HG03457 (cell line): ENCODE results near the gene TIMM10B.
"Not testable (repeated sequence)": the region's sequence is repeated elsewhere in the genome, so short reads cannot be mapped to it uniquely, and the experiment has no call there.

Experiments used
- ATAC-seq: cut with Tn5 transposase; IDR thresholded peaks from one replicate; pipeline ENCODE4 v1.9.1; 2021; ENCODE audit warnings: moderate number of reproducible peaks; ENCODE audit not compliant: unreplicated experiment

The TIMM10B gene

GRCh38 chr11:6504166-6504565 lies 22.9 kb downstream of the TIMM10B start:
- no peak for ATAC-seq

- ATAC-seq: no peak
Observed at GRCh38 chr11:6505577-6506240, 24.4 kb downstream of the TIMM10B start.

- ATAC-seq: no peak
Observed at GRCh38 chr11:6516865-6517264, 35.6 kb downstream of the TIMM10B start.

- no peak for ATAC-seq
Observed at GRCh38 chr11:6520265-6520664, 39.0 kb downstream of the TIMM10B start.

GRCh38 chr11:6521946-6522345 lies 40.6 kb downstream of the TIMM10B start:
- not testable (repeated sequence) for ATAC-seq

GRCh38 chr11:6523253-6523652 lies 42.0 kb downstream of the TIMM10B start:
- no peak for ATAC-seq

GRCh38 chr11:6526411-6527135 lies 45.3 kb downstream of the TIMM10B start:
- no peak for ATAC-seq

- ATAC-seq: no peak
Observed at GRCh38 chr11:6529266-6529665, 48.0 kb downstream of the TIMM10B start.

- no peak for ATAC-seq
Observed at GRCh38 chr11:6530848-6531247, 49.5 kb downstream of the TIMM10B start.

GRCh38 chr11:6531267-6531752 lies 50.0 kb downstream of the TIMM10B start:
- no peak for ATAC-seq
